Measurements from ENCODE around the gene SIGLEC10.
A peak's percentile ranks its signal among the peaks of the same experiment; 100 is the strongest.

SIGLEC10 gene

GRCh38 chr19:51433043-51433442, 15.6 kb upstream of the SIGLEC10 start:
- Histone ChIP-seq H3K14ac (ENCODE audit: low read length) (no peak overlapping the region), H4K12ac (ENCODE audit: low read depth, low read length) (no peak overlapping the region), H4K8ac (ENCODE audit: low read depth, low read length) (no peak overlapping the region), H2AFZ (ENCODE audit: insufficient read depth, low read length, poor library complexity) (no peak overlapping the region), H4K91ac (ENCODE audit: low read depth, low read length) (no peak overlapping the region), H3K36me3 (ENCODE audit: control insufficient read depth in 1 of 2, insufficient read depth in 2 of 2, low read length in 2 of 2) (no peaks in the 10 kb centered on the region), H2BK12ac (ENCODE audit: low read length) (no peak overlapping the region), H3K9ac (ENCODE audit: low read length) (no peak overlapping the region), H3K4me3 (ENCODE audit: low read depth, low read length) (no peak overlapping the region), H3K79me2 (ENCODE audit: control insufficient read depth, insufficient read depth, low read length, poor library complexity) (no peaks in the 10 kb centered on the region), H3K18ac (ENCODE audit: low read length) (no peak overlapping the region), H3K27me3 (ENCODE audit: insufficient read depth, low read length) (no peaks in the 10 kb centered on the region), H2BK5ac (ENCODE audit: low read depth, low read length, poor library complexity) (no peak overlapping the region), H3K4ac (ENCODE audit: low read depth, low read length) (no peak overlapping the region), H3K9me3 (ENCODE audit: insufficient read depth, low read depth, low read length) (no peaks in the 10 kb centered on the region), H3K79me1 (ENCODE audit: low read length) (no peaks in the 10 kb centered on the region), H3K4me1 (ENCODE audit: control insufficient read depth in 1 of 2, insufficient read depth in 2 of 2, low read length in 2 of 2) (no peaks in the 10 kb centered on the region), H3K27ac (ENCODE audit: low read depth, low read length) (no peak overlapping the region), H2AK5ac (ENCODE audit: low read length) (no peak overlapping the region), H2BK120ac (ENCODE audit: insufficient read depth, low read length, poor library complexity) (no peak overlapping the region), H3K23ac (ENCODE audit: low read length) (no peak overlapping the region), H3K4me2 (ENCODE audit: low read length) (no peak overlapping the region)
- peak in 1 of 2 donors; percentile 14 for DNase-seq
- WGBS (ENCODE audit: extremely low coverage, insufficient coverage, insufficient read length), result no CpG with 5 or more reads among the region's 4 CpGs

GRCh38 chr19:51431124-51431523, 13.7 kb upstream of the SIGLEC10 start:
- Histone ChIP-seq H3K23ac (ENCODE audit: low read length) (no peak overlapping the region), H3K14ac (ENCODE audit: low read length) (no peak overlapping the region), H3K18ac (ENCODE audit: low read length) (no peak overlapping the region), H2BK12ac (ENCODE audit: low read length) (no peak overlapping the region), H2BK120ac (ENCODE audit: insufficient read depth, low read length, poor library complexity) (no peak overlapping the region), H3K4ac (ENCODE audit: low read depth, low read length) (no peak overlapping the region), H4K12ac (ENCODE audit: low read depth, low read length) (no peak overlapping the region), H4K8ac (ENCODE audit: low read depth, low read length) (no peak overlapping the region), H3K9me3 (ENCODE audit: insufficient read depth, low read depth, low read length) (peaks cover 4% of the 10 kb centered on the region), H3K79me2 (ENCODE audit: control insufficient read depth, insufficient read depth, low read length, poor library complexity) (no peaks in the 10 kb centered on the region), H3K9ac (ENCODE audit: low read length) (no peak overlapping the region), H3K36me3 (ENCODE audit: control insufficient read depth in 1 of 2, insufficient read depth in 2 of 2, low read length in 2 of 2) (no peaks in the 10 kb centered on the region), H2BK5ac (ENCODE audit: low read depth, low read length, poor library complexity) (no peak overlapping the region), H2AK5ac (ENCODE audit: low read length) (no peak overlapping the region), H2AFZ (ENCODE audit: insufficient read depth, low read length, poor library complexity) (no peak overlapping the region), H3K27me3 (ENCODE audit: insufficient read depth, low read length) (no peaks in the 10 kb centered on the region), H3K4me3 (ENCODE audit: low read depth, low read length) (no peak overlapping the region), H4K91ac (ENCODE audit: low read depth, low read length) (no peak overlapping the region), H3K79me1 (ENCODE audit: low read length) (no peaks in the 10 kb centered on the region), H3K4me1 (ENCODE audit: control insufficient read depth in 1 of 2, insufficient read depth in 2 of 2, low read length in 2 of 2) (no peaks in the 10 kb centered on the region), H3K27ac (ENCODE audit: low read depth, low read length) (no peak overlapping the region), H3K4me2 (ENCODE audit: low read length) (no peak overlapping the region)
- peak in 1 of 2 donors; percentile 23 for DNase-seq
- no CpG with 5 or more reads among the region's 3 CpGs for WGBS (ENCODE audit: extremely low coverage, insufficient coverage, insufficient read length)

GRCh38 chr19:51430221-51430620, 12.8 kb upstream of the SIGLEC10 start:
- Histone ChIP-seq H2BK12ac (ENCODE audit: low read length) (no peak overlapping the region), H3K79me2 (ENCODE audit: control insufficient read depth, insufficient read depth, low read length, poor library complexity) (no peaks in the 10 kb centered on the region), H3K79me1 (ENCODE audit: low read length) (no peaks in the 10 kb centered on the region), H2BK120ac (ENCODE audit: insufficient read depth, low read length, poor library complexity) (no peak overlapping the region), H4K12ac (ENCODE audit: low read depth, low read length) (no peak overlapping the region), H3K4me3 (ENCODE audit: low read depth, low read length) (no peak overlapping the region), H3K36me3 (ENCODE audit: control insufficient read depth in 1 of 2, insufficient read depth in 2 of 2, low read length in 2 of 2) (no peaks in the 10 kb centered on the region), H3K23ac (ENCODE audit: low read length) (no peak overlapping the region), H3K4ac (ENCODE audit: low read depth, low read length) (no peak overlapping the region), H3K14ac (ENCODE audit: low read length) (no peak overlapping the region), H3K4me2 (ENCODE audit: low read length) (no peak overlapping the region), H3K27me3 (ENCODE audit: insufficient read depth, low read length) (no peaks in the 10 kb centered on the region), H3K27ac (ENCODE audit: low read depth, low read length) (no peak overlapping the region), H4K8ac (ENCODE audit: low read depth, low read length) (no peak overlapping the region), H2AK5ac (ENCODE audit: low read length) (no peak overlapping the region), H2BK5ac (ENCODE audit: low read depth, low read length, poor library complexity) (no peak overlapping the region), H3K9ac (ENCODE audit: low read length) (no peak overlapping the region), H3K9me3 (ENCODE audit: insufficient read depth, low read depth, low read length) (peaks cover 8% of the 10 kb centered on the region), H2AFZ (ENCODE audit: insufficient read depth, low read length, poor library complexity) (no peak overlapping the region), H3K18ac (ENCODE audit: low read length) (no peak overlapping the region), H4K91ac (ENCODE audit: low read depth, low read length) (no peak overlapping the region), H3K4me1 (ENCODE audit: control insufficient read depth in 1 of 2, insufficient read depth in 2 of 2, low read length in 2 of 2) (no peaks in the 10 kb centered on the region)
- DNase-seq, result no peak
- no CpG with 5 or more reads among the region's 3 CpGs for WGBS (ENCODE audit: extremely low coverage, insufficient coverage, insufficient read length)

- DNase-seq, result peak in 1 of 2 donors; percentile 4
- H4K12ac ChIP-seq (ENCODE audit: low read depth, low read length), result no peak overlapping the region
- H4K8ac ChIP-seq (ENCODE audit: low read depth, low read length), result no peak overlapping the region
- H3K9ac ChIP-seq (ENCODE audit: low read length), result no peak overlapping the region
- H2AFZ ChIP-seq (ENCODE audit: insufficient read depth, low read length, poor library complexity), result no peak overlapping the region
- no peak overlapping the region for H2BK5ac ChIP-seq (ENCODE audit: low read depth, low read length, poor library complexity)
- no peak overlapping the region for H3K27ac ChIP-seq (ENCODE audit: low read depth, low read length)
- no peaks in the 10 kb centered on the region for H3K4me1 ChIP-seq (ENCODE audit: control insufficient read depth in 1 of 2, insufficient read depth in 2 of 2, low read length in 2 of 2)
- no peak overlapping the region for H2BK120ac ChIP-seq (ENCODE audit: insufficient read depth, low read length, poor library complexity)
- H3K79me2 ChIP-seq (ENCODE audit: control insufficient read depth, insufficient read depth, low read length, poor library complexity), result no peaks in the 10 kb centered on the region
- H3K23ac ChIP-seq (ENCODE audit: low read length), result no peak overlapping the region
- H3K4ac ChIP-seq (ENCODE audit: low read depth, low read length), result no peak overlapping the region
- H3K18ac ChIP-seq (ENCODE audit: low read length), result no peak overlapping the region
- no peak overlapping the region for H4K91ac ChIP-seq (ENCODE audit: low read depth, low read length)
- H2BK12ac ChIP-seq (ENCODE audit: low read length), result no peak overlapping the region
- H3K4me3 ChIP-seq (ENCODE audit: low read depth, low read length), result no peak overlapping the region
- no CpG with 5 or more reads among the region's 3 CpGs for WGBS (ENCODE audit: extremely low coverage, insufficient coverage, insufficient read length)
- H3K79me1 ChIP-seq (ENCODE audit: low read length), result no peaks in the 10 kb centered on the region
- H3K9me3 ChIP-seq (ENCODE audit: insufficient read depth, low read depth, low read length), result peaks cover 8% of the 10 kb centered on the region
- H3K36me3 ChIP-seq (ENCODE audit: control insufficient read depth in 1 of 2, insufficient read depth in 2 of 2, low read length in 2 of 2), result no peaks in the 10 kb centered on the region
- no peak overlapping the region for H3K14ac ChIP-seq (ENCODE audit: low read length)
- H3K27me3 ChIP-seq (ENCODE audit: insufficient read depth, low read length), result no peaks in the 10 kb centered on the region
- no peak overlapping the region for H3K4me2 ChIP-seq (ENCODE audit: low read length)
- no peak overlapping the region for H2AK5ac ChIP-seq (ENCODE audit: low read length)
Measured at GRCh38 chr19:51427201-51427600, 9.8 kb upstream of the SIGLEC10 start.

Measured in trophoblast cell (in vitro differentiated cells and primary cell).